ENCODE results near the gene LOXHD1. TPM values are rescaled to one million over a fixed set of nuclear protein-coding genes. Genes with fewer than 3 reads are reported as not detected.

The LOXHD1 gene
- total RNA-seq, 6 donors from 2014 or later, result 0.30 to 7.3 (median 1.00) TPM

- no peak overlapping the region for H3K27ac ChIP-seq
- H3K4me3 ChIP-seq, result no peak overlapping the region
- no peaks in the 10 kb centered on the region for H3K4me1 ChIP-seq
- DNase-seq, result peak; percentile 11 to 19
- ATAC-seq (ENCODE audit: low FRiP score in 2 of 2), result no peak
- TF ChIP-seq POLR2A (IDR thresholded peaks at IDR 0.05) (no peak), EP300 (IDR thresholded peaks at IDR 0.05) (no peak), CTCF (IDR thresholded peaks at IDR 0.05) (no peak), POLR2AphosphoS5 (IDR thresholded peaks at IDR 0.05) (no peak)
- H3K9me3 ChIP-seq, result no peaks in the 10 kb centered on the region
- H3K36me3 ChIP-seq, result no peaks in the 10 kb centered on the region
- H3K27me3 ChIP-seq, result no peaks in the 10 kb centered on the region
- 85% methylated on average over 6 of the region's 6 CpGs; no CpG with 5 or more reads in 1 of the 2 donors for WGBS, 2 donors
Measured at GRCh38 chr18:46639386-46639785, 17.6 kb downstream of the LOXHD1 start.

GRCh38 chr18:46636040-46636630 lies 20.9 kb downstream of the LOXHD1 start:
- 83 to 88% methylated on average over 7 of the region's 7 CpGs for WGBS, 2 donors
- TF ChIP-seq EP300 (IDR thresholded peaks at IDR 0.05) (no peak), POLR2AphosphoS5 (IDR thresholded peaks at IDR 0.05) (no peak), POLR2A (IDR thresholded peaks at IDR 0.05) (no peak), CTCF (IDR thresholded peaks at IDR 0.05) (no peak)

GRCh38 chr18:46632401-46633071 lies 24.5 kb downstream of the LOXHD1 start:
- ATAC-seq (ENCODE audit: low FRiP score in 2 of 2), result no peak

More at GRCh38 chr18:46636040-46636630, 20.9 kb downstream of the LOXHD1 start:
- Histone ChIP-seq H3K9me3 (no peaks in the 10 kb centered on the region), H3K4me3 (no peak overlapping the region), H3K4me1 (no peaks in the 10 kb centered on the region), H3K27me3 (no peaks in the 10 kb centered on the region), H3K36me3 (no peaks in the 10 kb centered on the region), H3K27ac (no peak overlapping the region)
- ATAC-seq (ENCODE audit: low FRiP score in 2 of 2) (no peak), DNase-seq (no peak)

GRCh38 chr18:46630991-46631390 lies 26.0 kb downstream of the LOXHD1 start:
- Histone ChIP-seq H3K27ac (no peak overlapping the region), H3K9me3 (no peaks in the 10 kb centered on the region), H3K4me3 (no peak overlapping the region), H3K36me3 (no peaks in the 10 kb centered on the region), H3K27me3 (no peaks in the 10 kb centered on the region), H3K4me1 (no peaks in the 10 kb centered on the region)
- 86 to 90% methylated on average over 3 of the region's 3 CpGs for WGBS, 2 donors
- no peak for DNase-seq
- TF ChIP-seq CTCF (IDR thresholded peaks at IDR 0.05), result no peak
- no peak for TF ChIP-seq EP300 (IDR thresholded peaks at IDR 0.05)
- TF ChIP-seq POLR2AphosphoS5 (IDR thresholded peaks at IDR 0.05), result no peak
- no peak for TF ChIP-seq POLR2A (IDR thresholded peaks at IDR 0.05)
- no peak for ATAC-seq (ENCODE audit: low FRiP score in 2 of 2)

More at GRCh38 chr18:46632401-46633071, 24.5 kb downstream of the LOXHD1 start:
- H3K27me3 ChIP-seq, result no peaks in the 10 kb centered on the region
- no peaks in the 10 kb centered on the region for H3K36me3 ChIP-seq
- H3K27ac ChIP-seq, result no peak overlapping the region
- 88 to 90% methylated on average over 7 to 8 of the region's 8 CpGs for WGBS, 2 donors
- TF ChIP-seq POLR2AphosphoS5 (IDR thresholded peaks at IDR 0.05), result no peak
- TF ChIP-seq EP300 (IDR thresholded peaks at IDR 0.05), result no peak
- no peak for TF ChIP-seq CTCF (IDR thresholded peaks at IDR 0.05)
- TF ChIP-seq POLR2A (IDR thresholded peaks at IDR 0.05), result no peak
- H3K4me1 ChIP-seq, result no peaks in the 10 kb centered on the region
- DNase-seq, result no peak
- H3K4me3 ChIP-seq, result no peak overlapping the region
- no peaks in the 10 kb centered on the region for H3K9me3 ChIP-seq
